ENCODE data around the gene SGCD.

The SGCD gene

DNA sequence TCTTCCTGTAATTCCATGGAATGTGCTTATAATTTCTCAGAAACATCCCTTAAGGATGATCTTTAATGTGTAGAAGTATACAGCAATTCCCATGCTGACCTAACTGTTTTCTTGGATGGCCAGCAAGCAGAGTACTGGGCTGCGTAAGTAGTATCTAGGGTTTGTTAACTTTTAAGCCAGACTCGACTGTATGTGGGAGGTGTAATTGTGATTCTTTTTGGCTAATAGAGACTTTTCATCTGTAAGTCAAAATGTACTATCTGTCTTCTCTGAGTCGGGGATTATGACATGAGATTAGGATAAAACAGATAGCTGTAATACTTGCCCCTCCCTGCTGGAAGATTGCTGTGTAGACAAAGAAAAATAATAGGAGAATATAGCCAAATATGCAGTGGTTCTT lies 169.3 kb downstream of the SGCD start:
- DNase-seq (ENCODE audit: insufficient read length, low spot score) (no peak), FAIRE-seq (no peak)
- no peak for TF ChIP-seq SPI1 (IDR thresholded peaks at IDR 0.05; ENCODE audit: low read depth, low read length)
- no peak for TF ChIP-seq POLR2A (IDR thresholded peaks at IDR 0.05; ENCODE audit: low read depth, low read length)
- no peak for TF ChIP-seq POU2F2 (IDR thresholded peaks at IDR 0.05; ENCODE audit: low read depth, low read length)
- no peak for TF ChIP-seq TAF1 (IDR thresholded peaks at IDR 0.05; ENCODE audit: low read depth, low read length)
- TF ChIP-seq PAX5 (IDR thresholded peaks at IDR 0.05; ENCODE audit: insufficient read depth, low read length, severe bottlenecking): no peak
- TF ChIP-seq POLR2AphosphoS5 (IDR thresholded peaks at IDR 0.05; ENCODE audit: low read depth, low read length): no peak

GRCh38 chr5:156497804-156498208 lies 170.8 kb downstream of the SGCD start:
- FAIRE-seq (no peak), DNase-seq (ENCODE audit: insufficient read length, low spot score) (no peak)
- no peak for TF ChIP-seq POLR2AphosphoS5 (IDR thresholded peaks at IDR 0.05; ENCODE audit: low read depth, low read length)
- TF ChIP-seq POLR2A (IDR thresholded peaks at IDR 0.05; ENCODE audit: low read depth, low read length): no peak
- TF ChIP-seq SPI1 (IDR thresholded peaks at IDR 0.05; ENCODE audit: low read depth, low read length): no peak
- no peak for TF ChIP-seq POU2F2 (IDR thresholded peaks at IDR 0.05; ENCODE audit: low read depth, low read length)
- no peak for TF ChIP-seq PAX5 (IDR thresholded peaks at IDR 0.05; ENCODE audit: insufficient read depth, low read length, severe bottlenecking)
- no peak for TF ChIP-seq TAF1 (IDR thresholded peaks at IDR 0.05; ENCODE audit: low read depth, low read length)

GRCh38 chr5:156498226-156498980 lies 171.4 kb downstream of the SGCD start:
- DNase-seq (ENCODE audit: insufficient read length, low spot score) (no peak), FAIRE-seq (no peak)
- TF ChIP-seq PAX5 (IDR thresholded peaks at IDR 0.05; ENCODE audit: insufficient read depth, low read length, severe bottlenecking) (no peak), POU2F2 (IDR thresholded peaks at IDR 0.05; ENCODE audit: low read depth, low read length) (no peak), TAF1 (IDR thresholded peaks at IDR 0.05; ENCODE audit: low read depth, low read length) (no peak), POLR2AphosphoS5 (IDR thresholded peaks at IDR 0.05; ENCODE audit: low read depth, low read length) (no peak), POLR2A (IDR thresholded peaks at IDR 0.05; ENCODE audit: low read depth, low read length) (no peak), SPI1 (IDR thresholded peaks at IDR 0.05; ENCODE audit: low read depth, low read length) (no peak)

DNA sequence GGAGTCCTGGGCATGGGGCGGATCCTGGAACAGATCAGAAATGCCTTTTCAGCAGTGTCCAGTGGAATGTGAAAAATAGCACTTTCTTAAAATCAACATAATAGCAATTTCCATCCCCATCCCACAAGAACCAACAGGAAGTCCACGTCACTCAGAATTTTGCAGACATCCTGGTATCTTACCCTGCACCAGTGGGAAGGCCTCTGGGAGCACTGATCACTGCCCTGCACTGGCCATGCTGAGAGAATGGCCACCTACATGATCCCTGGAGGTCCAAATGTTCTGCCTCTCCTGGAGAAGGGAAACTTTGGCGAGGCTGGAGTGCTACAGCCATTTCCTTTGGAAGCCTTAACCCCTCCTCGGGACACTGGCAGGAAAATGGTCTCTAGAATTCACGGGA lies 173.8 kb downstream of the SGCD start:
- DNase-seq (ENCODE audit: insufficient read length, low spot score) (no peak), FAIRE-seq (no peak)
- TF ChIP-seq POU2F2 (IDR thresholded peaks at IDR 0.05; ENCODE audit: low read depth, low read length): no peak

GRCh38 chr5:156505101-156505500 lies 178.1 kb downstream of the SGCD start:
- no peak for FAIRE-seq
- no peak for DNase-seq (ENCODE audit: insufficient read length, low spot score)
- TF ChIP-seq POLR2A (IDR thresholded peaks at IDR 0.05; ENCODE audit: low read depth, low read length) (no peak), TAF1 (IDR thresholded peaks at IDR 0.05; ENCODE audit: low read depth, low read length) (no peak), SPI1 (IDR thresholded peaks at IDR 0.05; ENCODE audit: low read depth, low read length) (no peak), PAX5 (IDR thresholded peaks at IDR 0.05; ENCODE audit: insufficient read depth, low read length, severe bottlenecking) (no peak), POU2F2 (IDR thresholded peaks at IDR 0.05; ENCODE audit: low read depth, low read length) (no peak), POLR2AphosphoS5 (IDR thresholded peaks at IDR 0.05; ENCODE audit: low read depth, low read length) (no peak)

GRCh38 chr5:156513123-156513815 lies 186.3 kb downstream of the SGCD start:
- TF ChIP-seq POU2F2 (IDR thresholded peaks at IDR 0.05; ENCODE audit: low read depth, low read length) (no peak), POLR2AphosphoS5 (IDR thresholded peaks at IDR 0.05; ENCODE audit: low read depth, low read length) (no peak), TAF1 (IDR thresholded peaks at IDR 0.05; ENCODE audit: low read depth, low read length) (no peak), SPI1 (IDR thresholded peaks at IDR 0.05; ENCODE audit: low read depth, low read length) (no peak), POLR2A (IDR thresholded peaks at IDR 0.05; ENCODE audit: low read depth, low read length) (no peak), PAX5 (IDR thresholded peaks at IDR 0.05; ENCODE audit: insufficient read depth, low read length, severe bottlenecking) (no peak)
- FAIRE-seq: no peak

DNA sequence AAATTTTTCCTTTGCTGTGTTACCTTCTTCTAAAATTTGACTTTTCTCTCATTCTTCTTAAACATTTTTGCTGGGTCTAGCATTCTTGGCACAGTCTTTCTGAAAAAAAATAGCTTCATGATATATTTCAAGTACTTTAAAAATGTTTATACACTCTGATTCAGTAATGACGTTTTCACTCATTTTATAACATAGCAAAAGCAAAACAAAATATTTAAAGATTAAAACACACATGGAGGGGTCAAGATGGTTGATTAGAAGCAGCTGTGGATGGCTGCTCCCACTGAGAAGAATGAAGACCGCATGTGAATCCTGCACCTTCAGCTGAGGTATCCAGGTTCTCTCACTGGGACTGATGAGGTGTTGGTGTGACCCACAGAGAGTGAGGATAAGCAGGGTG lies 188.2 kb downstream of the SGCD start:
- no peak for TF ChIP-seq POU2F2 (IDR thresholded peaks at IDR 0.05; ENCODE audit: low read depth, low read length)
- no peak for TF ChIP-seq POLR2AphosphoS5 (IDR thresholded peaks at IDR 0.05; ENCODE audit: low read depth, low read length)
- TF ChIP-seq POLR2A (IDR thresholded peaks at IDR 0.05; ENCODE audit: low read depth, low read length): no peak
- no peak for TF ChIP-seq SPI1 (IDR thresholded peaks at IDR 0.05; ENCODE audit: low read depth, low read length)
- TF ChIP-seq TAF1 (IDR thresholded peaks at IDR 0.05; ENCODE audit: low read depth, low read length): no peak
- TF ChIP-seq PAX5 (IDR thresholded peaks at IDR 0.05; ENCODE audit: insufficient read depth, low read length, severe bottlenecking): no peak
- no peak for FAIRE-seq
- DNase-seq (ENCODE audit: insufficient read length, low spot score): no peak

More at GRCh38 chr5:156513123-156513815, 186.3 kb downstream of the SGCD start:
- no peak for DNase-seq (ENCODE audit: insufficient read length, low spot score)

- DNase-seq (ENCODE audit: insufficient read length, low spot score): no peak
- FAIRE-seq: no peak
- no peak for TF ChIP-seq SPI1 (IDR thresholded peaks at IDR 0.05; ENCODE audit: low read depth, low read length)
- no peak for TF ChIP-seq TAF1 (IDR thresholded peaks at IDR 0.05; ENCODE audit: low read depth, low read length)
- TF ChIP-seq POLR2AphosphoS5 (IDR thresholded peaks at IDR 0.05; ENCODE audit: low read depth, low read length): no peak
- TF ChIP-seq PAX5 (IDR thresholded peaks at IDR 0.05; ENCODE audit: insufficient read depth, low read length, severe bottlenecking): no peak
- TF ChIP-seq POLR2A (IDR thresholded peaks at IDR 0.05; ENCODE audit: low read depth, low read length): no peak
- no peak for TF ChIP-seq POU2F2 (IDR thresholded peaks at IDR 0.05; ENCODE audit: low read depth, low read length)
Measured at GRCh38 chr5:156515803-156516360, 188.9 kb downstream of the SGCD start.

Measured in GM12891 (cell line).